ENCODE data around the gene TMUB1.
A peak's percentile ranks its signal among the peaks of the same experiment; 100 is the strongest.

- TF ChIP-seq POLR2A (IDR thresholded peaks at IDR 0.05) (no peak), CTCF (IDR thresholded peaks at IDR 0.05) (peak in 1 of 3 donors; percentile 28)
Measured at GRCh38 chr7:151113344-151114150, 30.3 kb upstream of the TMUB1 start.
